ENCODE data around the gene TBXA2R.

DNA sequence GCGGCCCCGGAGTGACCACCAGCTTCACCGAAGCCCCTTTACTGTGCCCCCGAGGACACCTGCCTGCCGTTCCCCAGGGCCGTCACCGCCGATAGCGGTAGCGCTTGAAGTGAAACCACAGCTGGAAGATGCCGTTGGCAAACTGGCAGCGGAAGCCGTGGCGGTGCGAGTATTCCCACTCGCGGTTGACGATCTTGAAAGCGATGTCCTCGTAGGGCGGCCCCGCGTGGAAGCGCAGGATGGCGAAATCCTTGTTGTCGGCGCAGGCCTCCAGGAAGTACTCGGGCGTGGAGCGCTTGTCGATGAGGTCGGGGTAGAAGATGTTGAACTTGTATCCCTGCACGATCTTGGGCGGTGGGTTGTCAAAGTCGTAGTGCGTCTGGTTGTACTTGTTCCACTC is 5.2 kb upstream of the TBXA2R start:
- TF ChIP-seq NR2F2 (IDR thresholded peaks at IDR 0.05) (no peak), JUND (IDR thresholded peaks at IDR 0.05) (no peak), YY1 (IDR thresholded peaks at IDR 0.05) (no peak), EGR1 (IDR thresholded peaks at IDR 0.05; ENCODE audit: low read depth in 2 of 2) (no peak), SP1 (IDR thresholded peaks at IDR 0.05) (no peak), RAD21 (IDR thresholded peaks at IDR 0.05) (no peak)
- TF ChIP-seq, protein P1, sequence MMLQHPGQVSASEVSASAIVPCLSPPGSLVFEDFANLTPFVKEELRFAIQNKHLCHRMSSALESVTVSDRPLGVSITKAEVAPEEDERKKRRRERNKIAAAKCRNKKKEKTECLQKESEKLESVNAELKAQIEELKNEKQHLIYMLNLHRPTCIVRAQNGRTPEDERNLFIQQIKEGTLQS (IDR thresholded peaks at IDR 0.05) = no peak
- TF ChIP-seq, protein P2, sequence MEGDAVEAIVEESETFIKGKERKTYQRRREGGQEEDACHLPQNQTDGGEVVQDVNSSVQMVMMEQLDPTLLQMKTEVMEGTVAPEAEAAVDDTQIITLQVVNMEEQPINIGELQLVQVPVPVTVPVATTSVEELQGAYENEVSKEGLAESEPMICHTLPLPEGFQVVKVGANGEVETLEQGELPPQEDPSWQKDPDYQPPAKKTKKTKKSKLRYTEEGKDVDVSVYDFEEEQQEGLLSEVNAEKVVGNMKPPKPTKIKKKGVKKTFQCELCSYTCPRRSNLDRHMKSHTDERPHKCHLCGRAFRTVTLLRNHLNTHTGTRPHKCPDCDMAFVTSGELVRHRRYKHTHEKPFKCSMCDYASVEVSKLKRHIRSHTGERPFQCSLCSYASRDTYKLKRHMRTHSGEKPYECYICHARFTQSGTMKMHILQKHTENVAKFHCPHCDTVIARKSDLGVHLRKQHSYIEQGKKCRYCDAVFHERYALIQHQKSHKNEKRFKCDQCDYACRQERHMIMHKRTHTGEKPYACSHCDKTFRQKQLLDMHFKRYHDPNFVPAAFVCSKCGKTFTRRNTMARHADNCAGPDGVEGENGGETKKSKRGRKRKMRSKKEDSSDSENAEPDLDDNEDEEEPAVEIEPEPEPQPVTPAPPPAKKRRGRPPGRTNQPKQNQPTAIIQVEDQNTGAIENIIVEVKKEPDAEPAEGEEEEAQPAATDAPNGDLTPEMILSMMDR (IDR thresholded peaks at IDR 0.05; ENCODE audit: low read depth, low read length, missing input control) = no peak
- TF ChIP-seq, protein P3, sequence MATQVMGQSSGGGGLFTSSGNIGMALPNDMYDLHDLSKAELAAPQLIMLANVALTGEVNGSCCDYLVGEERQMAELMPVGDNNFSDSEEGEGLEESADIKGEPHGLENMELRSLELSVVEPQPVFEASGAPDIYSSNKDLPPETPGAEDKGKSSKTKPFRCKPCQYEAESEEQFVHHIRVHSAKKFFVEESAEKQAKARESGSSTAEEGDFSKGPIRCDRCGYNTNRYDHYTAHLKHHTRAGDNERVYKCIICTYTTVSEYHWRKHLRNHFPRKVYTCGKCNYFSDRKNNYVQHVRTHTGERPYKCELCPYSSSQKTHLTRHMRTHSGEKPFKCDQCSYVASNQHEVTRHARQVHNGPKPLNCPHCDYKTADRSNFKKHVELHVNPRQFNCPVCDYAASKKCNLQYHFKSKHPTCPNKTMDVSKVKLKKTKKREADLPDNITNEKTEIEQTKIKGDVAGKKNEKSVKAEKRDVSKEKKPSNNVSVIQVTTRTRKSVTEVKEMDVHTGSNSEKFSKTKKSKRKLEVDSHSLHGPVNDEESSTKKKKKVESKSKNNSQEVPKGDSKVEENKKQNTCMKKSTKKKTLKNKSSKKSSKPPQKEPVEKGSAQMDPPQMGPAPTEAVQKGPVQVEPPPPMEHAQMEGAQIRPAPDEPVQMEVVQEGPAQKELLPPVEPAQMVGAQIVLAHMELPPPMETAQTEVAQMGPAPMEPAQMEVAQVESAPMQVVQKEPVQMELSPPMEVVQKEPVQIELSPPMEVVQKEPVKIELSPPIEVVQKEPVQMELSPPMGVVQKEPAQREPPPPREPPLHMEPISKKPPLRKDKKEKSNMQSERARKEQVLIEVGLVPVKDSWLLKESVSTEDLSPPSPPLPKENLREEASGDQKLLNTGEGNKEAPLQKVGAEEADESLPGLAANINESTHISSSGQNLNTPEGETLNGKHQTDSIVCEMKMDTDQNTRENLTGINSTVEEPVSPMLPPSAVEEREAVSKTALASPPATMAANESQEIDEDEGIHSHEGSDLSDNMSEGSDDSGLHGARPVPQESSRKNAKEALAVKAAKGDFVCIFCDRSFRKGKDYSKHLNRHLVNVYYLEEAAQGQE (IDR thresholded peaks at IDR 0.05) = no peak

Measured in liver (tissue), 3 donors.